Activated naive CD8-positive, alpha-beta T cell treated with anti-CD3 and anti-CD28 coated beads, Interleukin-2, amount 50 U/mL, for 16 hours (primary cell): Measurements from ENCODE around the gene PTHLH.

Experiments
- DNase-seq: peaks from one replicate; pipeline ENCODE4 v3.0.0-alpha.2; 2020; ENCODE audit warnings: low read depth, low spot score

The PTHLH gene

GRCh38 chr12:27937768-27938167 lies 34.8 kb downstream of the PTHLH start:
- DNase-seq: no peak

DNA sequence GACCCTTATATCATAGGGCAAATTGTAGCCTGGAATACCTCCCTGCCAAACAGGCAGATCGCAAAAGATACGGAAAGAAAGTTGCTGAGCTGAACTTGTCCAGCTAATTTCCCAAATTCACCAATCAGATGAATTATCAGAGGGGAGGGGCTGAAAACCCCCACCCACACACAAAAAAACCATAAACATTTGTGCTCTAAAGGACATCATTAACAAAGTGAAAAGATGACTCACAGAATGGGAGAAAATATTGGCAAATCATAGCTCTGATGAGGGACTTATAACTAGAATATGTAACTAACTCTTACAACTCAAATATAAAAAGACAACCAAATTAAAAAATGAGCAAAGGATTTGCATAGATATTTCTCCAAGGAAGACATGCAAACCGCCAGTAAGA lies 36.3 kb downstream of the PTHLH start:
- DNase-seq: no peak

- no peak for DNase-seq
Measured at GRCh38 chr12:27934276-27934675, 38.3 kb downstream of the PTHLH start.

GRCh38 chr12:27931390-27931789 lies 41.1 kb downstream of the PTHLH start:
- no peak for DNase-seq

DNA sequence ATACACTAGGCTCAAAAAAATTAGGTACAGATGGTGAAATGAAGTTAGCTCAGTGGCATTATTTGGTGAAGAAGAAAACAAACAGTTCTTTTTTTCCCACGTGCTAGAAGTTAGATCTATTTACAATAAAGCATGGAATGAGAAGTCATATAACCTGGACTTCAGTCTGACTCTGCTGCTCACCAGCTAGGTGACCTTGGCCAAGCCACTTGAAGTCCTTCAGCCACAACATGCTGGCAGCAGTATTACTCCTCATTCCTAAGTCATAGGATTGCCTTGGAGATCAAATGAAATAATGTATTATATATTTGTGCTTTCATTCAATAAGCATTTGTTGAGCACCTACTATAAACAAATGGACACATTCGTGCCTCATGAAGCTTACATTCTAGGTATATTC lies 45.2 kb downstream of the PTHLH start:
- DNase-seq: no peak

- DNase-seq: no peak
Measured at GRCh38 chr12:27924350-27925135, 48.0 kb downstream of the PTHLH start.

DNA sequence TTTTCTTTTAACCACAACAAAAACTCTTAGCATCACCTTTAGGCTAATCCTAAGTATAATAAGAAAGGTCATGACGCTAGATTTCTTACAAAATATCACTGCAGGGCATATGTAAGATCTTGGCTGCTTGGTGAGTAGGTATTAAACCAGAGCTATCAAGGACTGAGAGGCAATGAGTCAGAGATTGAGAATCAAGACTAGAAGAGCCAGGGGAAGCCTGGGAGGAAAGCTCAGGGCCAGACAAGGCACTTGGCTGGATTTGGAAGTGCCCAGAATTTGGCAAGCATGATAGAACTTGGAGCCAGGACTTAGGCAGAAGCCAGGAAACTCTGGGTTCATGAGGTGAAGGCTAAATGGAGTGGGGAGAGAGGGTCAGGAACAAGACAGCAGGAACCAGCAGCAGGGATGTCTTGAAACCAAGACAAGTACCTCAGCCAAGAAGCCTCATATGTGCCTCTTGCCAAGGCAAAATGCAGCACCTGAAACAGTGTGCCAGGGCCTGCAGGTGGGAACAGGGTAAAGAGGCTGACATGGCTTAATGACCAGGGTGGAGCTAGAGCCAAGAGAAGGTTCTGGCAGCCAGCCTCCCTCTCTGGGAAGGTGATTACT lies 49.9 kb downstream of the PTHLH start:
- DNase-seq: no peak

DNA sequence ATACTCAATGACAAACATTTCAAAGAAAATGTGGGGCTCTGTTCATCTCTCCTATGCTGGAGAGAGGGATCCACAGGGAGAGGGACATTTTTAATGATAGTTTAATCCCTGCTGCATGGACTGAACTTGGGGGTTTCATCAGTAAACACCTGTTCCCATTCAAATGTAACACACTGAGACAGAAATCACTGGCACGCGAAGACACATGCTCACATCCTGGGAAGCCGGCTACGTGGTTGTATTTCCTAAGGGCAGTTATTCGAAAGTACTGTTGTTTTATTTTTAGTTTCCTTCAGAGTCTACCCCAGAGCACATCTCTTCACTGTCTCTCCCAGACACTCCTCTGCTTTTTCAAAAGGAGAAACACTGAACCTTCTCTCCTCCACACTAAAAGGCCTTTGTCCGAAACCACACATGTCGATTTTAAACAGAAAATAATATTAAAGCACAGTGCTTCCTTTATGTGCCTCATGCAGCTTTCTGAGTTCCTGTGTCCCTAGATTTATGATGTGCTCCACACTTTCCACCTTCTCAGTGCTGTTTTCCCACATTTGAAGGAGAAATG lies 52.8 kb downstream of the PTHLH start:
- no peak for DNase-seq

GRCh38 chr12:27915536-27915935 lies 57.0 kb downstream of the PTHLH start:
- no peak for DNase-seq

- no peak for DNase-seq
Measured at GRCh38 chr12:27915021-27915420, 57.5 kb downstream of the PTHLH start.

DNA sequence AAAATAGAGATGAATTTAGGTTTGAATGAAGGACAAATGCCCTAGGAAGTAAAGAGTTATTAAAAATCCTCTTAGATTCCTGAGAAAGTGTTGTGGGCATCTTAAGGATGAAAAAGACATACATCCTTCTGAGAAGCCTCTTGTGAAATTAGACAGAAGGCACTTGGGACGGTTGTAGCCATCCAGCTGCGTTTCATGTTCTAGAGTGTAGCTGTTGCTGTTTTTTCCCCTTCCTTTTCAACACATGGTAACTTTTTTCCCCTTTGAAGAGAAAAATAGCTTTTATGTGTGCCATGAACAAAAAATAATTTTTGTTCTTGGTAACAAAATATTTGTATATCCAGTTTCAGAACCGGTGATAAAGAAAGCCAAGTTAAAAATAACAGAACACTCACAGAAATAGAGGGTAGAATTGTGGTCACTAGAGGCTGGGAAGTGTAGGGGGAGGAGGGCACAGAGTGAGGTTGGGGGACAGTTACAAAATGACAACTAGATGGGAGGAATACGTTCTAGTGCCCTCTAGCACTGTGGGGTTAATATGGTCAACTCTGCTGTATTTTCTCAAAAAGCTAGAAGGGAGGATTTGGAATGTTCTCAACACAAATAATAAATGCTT lies 58.4 kb downstream of the PTHLH start:
- no peak for DNase-seq

- DNase-seq: no peak
Measured at GRCh38 chr12:27911397-27911796, 61.1 kb downstream of the PTHLH start.
